GM19467 (cell line): ENCODE measurements around the gene PACRG.

Source experiments
- ATAC-seq: cut with Tn5 transposase; IDR thresholded peaks from one replicate; pipeline ENCODE4 v1.9.1; 2021; ENCODE audit warnings: mild to moderate bottlenecking, moderate library complexity; ENCODE audit not compliant: unreplicated experiment

PACRG gene

DNA sequence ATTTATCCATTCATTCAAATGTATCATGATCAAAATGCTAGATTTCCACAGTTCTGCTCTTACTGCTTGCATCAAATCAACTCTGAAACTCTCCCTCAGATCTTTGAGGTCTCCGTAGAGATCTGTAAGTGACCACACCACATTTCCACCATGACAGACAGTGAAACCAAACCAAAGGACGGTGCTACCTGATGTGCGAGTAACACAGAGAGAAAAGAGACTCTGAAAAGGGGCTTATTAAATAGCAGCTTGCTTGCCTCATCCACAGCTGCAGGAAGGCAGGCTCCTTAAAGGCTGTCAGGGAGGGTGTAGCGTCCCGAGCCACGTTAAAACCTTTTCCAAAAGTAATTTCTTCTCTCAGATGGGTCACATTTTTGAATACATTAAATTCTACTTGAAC is 335.8 kb downstream of the PACRG start:
- no peak for ATAC-seq

DNA sequence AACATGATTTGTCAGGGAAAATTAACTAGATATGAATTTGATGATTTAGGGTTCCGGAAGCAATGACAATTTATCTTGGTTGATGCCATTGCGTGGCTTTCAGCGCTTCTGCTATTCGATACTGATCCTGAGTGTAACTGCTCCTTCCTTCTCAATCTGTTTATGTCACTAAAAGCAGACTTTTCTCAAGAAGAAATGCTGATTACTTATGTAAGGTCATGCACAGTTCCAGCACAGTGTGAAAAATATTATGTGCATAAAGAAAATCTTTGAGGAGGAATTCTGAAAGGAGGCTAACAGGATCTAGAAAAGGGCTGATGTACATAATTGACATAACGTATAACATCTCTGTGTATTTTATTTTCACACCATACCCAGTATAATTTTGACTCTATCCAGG is 336.6 kb downstream of the PACRG start:
- no peak for ATAC-seq

- ATAC-seq: no peak
Measured at GRCh38 chr6:163066200-163066599, 338.4 kb downstream of the PACRG start.

- ATAC-seq: no peak
Measured at GRCh38 chr6:163077134-163077533, 349.4 kb downstream of the PACRG start.

DNA sequence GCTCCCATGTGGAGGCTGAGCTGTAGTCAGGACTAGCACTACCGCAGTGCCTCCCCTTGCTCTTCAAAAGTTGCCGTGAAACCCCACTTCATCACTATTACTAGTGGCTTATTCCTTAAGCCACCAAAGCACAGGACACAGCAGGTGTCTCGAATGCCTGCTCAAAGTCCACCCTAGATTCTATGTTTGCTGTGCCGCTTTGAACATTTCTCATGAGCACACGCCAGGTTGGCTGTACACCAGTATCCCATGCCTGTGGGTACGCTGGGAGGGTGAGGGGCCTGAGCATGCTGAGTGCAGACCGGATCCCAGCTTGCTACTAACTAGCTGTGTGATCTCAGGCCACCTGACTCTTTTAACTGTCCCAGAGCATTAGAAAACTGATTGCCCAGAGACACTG is 350.9 kb downstream of the PACRG start:
- ATAC-seq: no peak

GRCh38 chr6:163080228-163080627 is 352.5 kb downstream of the PACRG start:
- no peak for ATAC-seq

DNA sequence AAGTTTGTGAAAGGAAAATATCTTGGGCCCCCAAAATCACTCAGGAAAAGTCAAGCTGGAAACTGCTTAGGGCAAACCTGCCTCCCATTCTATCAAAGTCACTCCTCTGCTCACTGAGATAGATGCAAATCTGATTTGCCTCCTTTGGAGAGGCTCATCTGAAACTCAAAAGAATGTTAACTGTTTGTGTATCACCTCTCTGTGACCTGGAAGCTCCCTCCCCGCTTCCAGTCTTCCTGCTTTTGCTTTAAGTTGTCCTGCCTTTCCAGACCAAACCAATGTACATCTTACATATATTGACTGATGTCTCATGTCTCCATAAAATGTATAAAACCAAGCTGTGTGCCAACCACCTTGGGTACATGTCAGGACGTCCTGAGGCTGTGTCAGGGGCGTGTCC is 355.4 kb downstream of the PACRG start:
- no peak for ATAC-seq

GRCh38 chr6:163085426-163085825 is 357.7 kb downstream of the PACRG start:
- no peak for ATAC-seq

GRCh38 chr6:163085861-163086623 is 358.3 kb downstream of the PACRG start:
- ATAC-seq: no peak

GRCh38 chr6:163086624-163086920 is 358.8 kb downstream of the PACRG start:
- ATAC-seq: no peak

- no peak for ATAC-seq
Measured at GRCh38 chr6:163087981-163088380, 360.2 kb downstream of the PACRG start.

GRCh38 chr6:163092876-163093275 is 365.1 kb downstream of the PACRG start:
- ATAC-seq: no peak

DNA sequence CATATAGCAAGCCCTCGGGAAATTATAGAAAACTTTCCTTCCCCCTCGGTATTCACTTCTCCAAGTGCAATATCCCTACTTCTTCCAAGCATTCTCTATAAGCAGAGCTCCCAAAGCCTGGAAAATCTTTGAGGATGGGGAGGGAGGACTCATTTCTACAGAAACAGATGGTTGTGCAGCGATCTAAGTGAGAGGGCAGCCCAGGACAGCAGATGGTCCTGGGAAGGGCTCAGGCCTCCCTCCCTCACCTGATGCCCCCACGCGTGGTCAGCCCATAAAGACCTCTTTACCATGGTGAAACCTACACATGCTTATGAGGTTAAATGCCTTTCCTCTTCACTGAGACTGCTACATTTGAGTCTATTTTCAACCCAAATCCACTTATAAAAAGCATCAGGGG is 367.1 kb downstream of the PACRG start:
- ATAC-seq: no peak

DNA sequence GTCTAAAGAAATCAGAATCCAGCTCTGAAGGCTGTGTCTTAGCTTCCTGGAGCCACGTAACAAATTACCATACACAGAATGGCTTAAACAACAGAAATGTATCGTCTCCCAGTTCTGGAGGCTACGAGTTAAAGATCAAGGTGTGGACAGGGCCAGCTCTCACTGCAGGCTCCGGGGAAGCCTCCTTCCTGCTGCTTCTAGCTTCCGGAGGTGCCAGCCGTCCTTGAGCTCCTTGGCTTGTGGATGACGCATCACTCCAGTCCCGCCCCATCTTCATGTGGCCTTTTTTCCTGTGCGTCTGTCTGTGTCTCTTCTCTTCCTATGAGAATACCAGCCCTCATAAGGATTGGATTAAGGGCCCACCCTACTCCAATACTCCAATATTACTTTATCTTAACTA is 367.6 kb downstream of the PACRG start:
- no peak for ATAC-seq

- ATAC-seq: no peak
Measured at GRCh38 chr6:163098827-163099479, 371.2 kb downstream of the PACRG start.

DNA sequence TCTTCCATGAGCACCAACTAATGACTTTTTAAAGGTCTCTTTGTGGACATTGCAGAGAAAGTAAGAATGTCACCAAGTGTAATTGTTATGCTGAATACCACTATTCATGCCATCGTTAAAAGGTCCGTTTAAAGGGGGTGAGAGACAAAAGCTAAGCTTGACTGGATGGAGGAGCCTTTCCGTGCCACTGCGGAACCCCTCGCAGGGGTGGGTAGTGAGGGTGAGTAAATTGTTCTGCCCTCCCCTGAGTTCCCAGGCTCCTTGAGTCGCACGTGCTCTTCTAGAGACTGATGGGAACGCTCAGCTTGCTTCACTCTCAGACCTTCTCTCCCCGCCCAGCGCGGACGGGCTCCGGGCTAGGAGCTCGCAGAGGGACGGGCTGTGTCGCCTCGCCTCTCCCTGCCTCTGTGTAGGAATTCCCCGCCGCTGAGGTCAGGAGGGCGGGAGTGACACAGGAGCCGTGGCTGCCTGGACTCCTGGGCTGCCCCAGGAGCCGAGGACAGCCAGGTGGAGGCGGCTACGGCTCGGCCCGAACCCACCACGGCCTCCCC is 371.9 kb downstream of the PACRG start:
- ATAC-seq: no peak

DNA sequence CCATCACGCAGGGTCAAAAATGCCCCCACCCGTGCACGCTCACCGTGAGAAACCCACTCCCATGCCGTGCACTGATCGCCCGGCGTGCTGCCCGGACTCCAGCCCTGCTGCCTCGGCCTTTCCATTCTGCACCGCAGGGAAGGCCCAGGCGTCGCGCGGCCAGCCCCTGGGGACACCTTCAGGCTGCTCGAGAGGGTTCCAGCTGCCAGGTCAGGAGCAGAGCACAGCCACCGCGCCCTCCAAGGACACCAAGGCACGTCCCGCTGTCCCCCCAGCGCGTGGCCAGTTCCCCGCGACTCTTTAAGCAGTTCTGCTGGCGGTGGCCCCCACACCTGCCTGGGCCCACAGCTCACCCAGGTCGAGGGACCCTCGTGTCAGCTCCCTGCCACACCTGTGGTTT is 372.5 kb downstream of the PACRG start:
- ATAC-seq: no peak

GRCh38 chr6:163113358-163113962 is 385.7 kb downstream of the PACRG start:
- ATAC-seq: no peak

DNA sequence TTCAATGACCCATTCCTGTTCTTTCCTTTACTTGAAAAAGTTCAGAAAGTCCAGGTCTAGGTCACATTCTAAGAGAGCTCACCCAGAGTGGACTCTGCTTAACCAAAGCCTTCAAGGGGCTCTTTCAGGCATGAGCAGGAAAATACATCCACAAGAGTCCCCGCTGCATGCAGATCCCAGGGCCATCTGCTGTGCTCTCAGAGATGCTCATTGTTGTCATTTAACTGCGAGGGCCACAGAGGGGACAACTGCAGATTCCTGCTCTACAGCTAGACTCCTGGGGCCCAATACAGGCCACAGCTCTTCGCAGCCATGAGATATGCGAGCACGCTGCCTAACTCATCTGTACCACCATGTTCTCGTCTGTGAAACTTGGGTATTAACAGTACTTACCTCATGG is 391.2 kb downstream of the PACRG start:
- ATAC-seq: no peak

- no peak for ATAC-seq
Measured at GRCh38 chr6:163120223-163120622, 392.4 kb downstream of the PACRG start.

GRCh38 chr6:163121270-163121669 is 393.5 kb downstream of the PACRG start:
- no peak for ATAC-seq

- ATAC-seq: no peak
Measured at GRCh38 chr6:163122365-163122764, 394.6 kb downstream of the PACRG start.
